CD4-positive, alpha-beta T cell treated with Interleukin-15 for 4 hours (primary cell): ENCODE data around the gene SH3PXD2A.
A peak's percentile ranks its signal among the peaks of the same experiment; 100 is the strongest.
"Not testable (repeated sequence)": the region's sequence is repeated elsewhere in the genome, so short reads cannot be mapped to it uniquely, and the experiment has no call there.

ENCODE experiments used
- DNase-seq: peaks from one replicate; pipeline ENCODE4 v3.0.0-alpha.2; 2020; ENCODE audit warnings: low spot score

SH3PXD2A gene

DNA sequence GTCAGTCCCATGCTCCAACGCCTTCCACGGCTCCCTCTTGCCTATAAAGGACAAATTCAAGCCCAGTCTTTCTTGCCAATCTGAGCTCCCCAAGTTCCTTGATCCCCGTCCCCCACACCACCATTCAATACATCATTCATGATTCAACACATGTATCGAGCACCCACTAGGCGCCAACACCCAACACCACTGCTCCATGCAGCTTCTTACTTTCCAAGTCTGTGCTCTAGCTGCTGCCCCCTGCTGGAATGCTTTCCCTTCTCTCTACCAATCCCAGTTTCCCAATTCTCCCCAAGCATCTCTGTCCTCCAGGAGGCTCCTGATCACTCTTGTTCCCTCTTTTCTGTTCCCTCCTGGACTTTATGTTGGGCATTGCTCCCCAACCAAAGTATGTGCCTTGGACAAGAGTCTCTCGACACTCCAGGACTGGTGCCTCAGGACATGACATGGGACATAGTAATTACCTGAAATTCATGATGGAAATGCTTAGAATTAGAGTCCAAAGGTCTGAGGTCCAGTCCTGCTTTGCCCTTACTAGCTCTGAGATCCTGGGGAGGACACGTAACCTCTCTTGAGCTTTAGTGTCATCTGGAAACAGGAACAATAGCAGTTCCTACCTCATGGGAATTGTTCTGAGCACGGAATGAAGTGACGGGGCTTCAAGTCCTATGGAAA is 189.2 kb downstream of the SH3PXD2A start:
- DNase-seq: no peak

- DNase-seq: no peak
Measured at GRCh38 chr10:103665162-103665889, 190.1 kb downstream of the SH3PXD2A start.

DNA sequence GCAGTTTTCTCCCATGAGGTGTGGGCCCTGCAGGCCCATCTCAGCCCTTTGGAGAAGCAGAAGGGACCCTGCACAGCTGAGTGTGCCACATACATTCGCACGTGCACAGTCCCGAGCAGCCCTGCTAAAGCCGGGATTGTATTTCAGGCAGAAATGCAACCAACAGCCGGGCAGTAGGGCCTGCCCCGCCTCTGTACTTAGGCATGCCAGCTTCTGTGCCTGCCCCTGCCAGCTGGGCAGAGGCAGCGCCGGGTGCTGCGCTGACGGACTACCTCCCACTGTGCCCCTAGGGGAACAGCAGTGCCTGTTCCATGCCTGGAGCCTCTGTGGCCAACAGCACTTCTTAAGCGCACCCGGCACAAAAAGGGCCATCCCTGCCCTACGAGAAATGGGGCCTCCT is 191.6 kb downstream of the SH3PXD2A start:
- DNase-seq: no peak

GRCh38 chr10:103663236-103663635 is 192.1 kb downstream of the SH3PXD2A start:
- DNase-seq: no peak

- DNase-seq: not testable (repeated sequence)
Measured at GRCh38 chr10:103662704-103663103, 192.7 kb downstream of the SH3PXD2A start.

GRCh38 chr10:103661198-103661950 is 194.0 kb downstream of the SH3PXD2A start:
- peak; percentile 51 for DNase-seq

DNA sequence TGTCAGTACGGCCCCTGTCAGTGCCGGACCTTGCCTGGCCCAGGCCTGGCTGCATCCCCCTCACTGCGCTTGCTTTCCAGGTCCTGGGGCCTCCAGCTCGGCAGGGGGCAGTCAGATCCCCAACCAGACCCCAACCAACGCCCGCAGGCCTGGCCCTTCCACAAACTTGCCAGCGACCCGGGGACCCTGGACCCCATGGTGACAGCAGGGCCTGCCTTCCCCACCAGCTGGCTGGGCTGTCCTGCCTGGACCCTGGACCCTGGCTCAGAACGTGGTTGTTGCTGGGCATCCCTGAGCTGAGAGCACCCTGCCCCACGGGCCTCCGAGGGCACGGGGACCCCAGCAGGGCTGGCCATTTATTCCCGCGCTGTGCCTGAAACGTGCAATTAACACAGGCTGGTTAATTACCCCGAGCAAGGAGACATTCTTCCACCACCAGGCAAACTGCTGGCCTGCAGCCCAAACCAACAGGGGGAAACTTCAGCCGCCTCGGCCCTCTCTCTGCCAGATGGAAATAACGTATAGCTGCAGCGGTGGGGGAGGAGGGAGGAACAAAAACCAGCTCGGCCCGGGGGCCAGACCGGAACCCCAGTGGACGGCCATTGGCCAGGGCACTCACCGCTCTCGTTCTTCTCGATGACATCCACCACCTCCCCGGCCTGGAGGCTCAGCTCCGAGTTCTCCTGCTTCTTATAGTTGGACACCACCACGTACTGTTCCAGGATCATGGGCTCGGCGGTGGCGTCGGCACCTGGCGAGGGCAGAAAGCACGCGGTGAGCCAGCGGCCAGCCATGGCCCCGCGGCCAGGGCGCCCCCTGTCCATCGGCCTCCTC is 194.8 kb downstream of the SH3PXD2A start:
- no peak for DNase-seq

- peak; percentile 63 for DNase-seq
Measured at GRCh38 chr10:103659674-103660363, 195.6 kb downstream of the SH3PXD2A start.

DNA sequence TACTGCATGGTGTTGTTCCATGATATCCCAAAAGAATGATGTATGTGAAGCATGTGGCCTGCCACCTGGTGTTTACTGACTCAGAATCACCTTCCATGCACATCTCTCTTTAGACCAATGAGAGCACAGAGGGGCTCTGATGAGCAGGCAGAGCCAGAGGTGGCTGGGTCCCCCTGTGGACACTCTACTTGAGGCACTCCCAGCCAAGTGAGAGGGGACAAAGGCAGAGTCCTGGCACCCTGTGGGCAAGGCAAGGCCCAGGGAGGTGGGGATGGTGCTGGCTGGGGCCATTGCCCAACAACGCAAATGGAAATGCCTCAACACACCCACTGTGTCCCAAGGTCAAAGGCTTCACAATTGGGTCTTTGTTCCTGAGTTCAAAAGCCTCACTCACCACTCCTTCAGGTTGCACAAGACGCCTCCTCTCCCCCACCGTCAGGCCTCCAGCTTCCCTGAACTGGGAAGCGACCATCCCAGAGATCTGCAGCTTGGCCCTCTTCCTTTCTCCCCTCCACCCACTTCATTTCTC is 197.3 kb downstream of the SH3PXD2A start:
- DNase-seq: no peak

DNA sequence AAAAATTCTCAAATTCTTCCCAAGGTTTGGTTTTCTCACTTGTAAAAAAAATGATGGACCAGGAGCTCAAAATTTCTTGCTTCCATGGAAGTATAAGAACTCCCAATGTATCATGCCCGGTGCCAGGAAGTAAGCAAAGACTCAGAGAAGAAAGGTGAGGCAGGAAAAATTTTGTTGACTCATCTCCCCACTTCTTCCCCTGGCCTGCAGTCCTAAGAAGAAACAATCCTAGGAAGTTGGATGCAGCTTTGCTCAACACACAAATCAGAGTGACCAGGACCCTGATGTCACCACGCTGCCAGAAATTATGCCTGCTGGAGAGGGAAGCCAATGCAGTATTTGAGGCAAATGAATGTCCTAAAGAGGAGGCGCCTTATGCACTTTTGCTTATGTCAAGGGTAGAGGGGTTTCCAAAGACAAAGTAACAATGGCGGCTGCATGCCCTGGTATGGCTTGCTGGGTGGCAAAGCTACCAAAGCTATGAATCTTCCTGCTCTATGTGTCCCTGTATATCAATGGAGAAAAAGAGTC is 198.2 kb downstream of the SH3PXD2A start:
- DNase-seq: no peak

- DNase-seq: no peak
Measured at GRCh38 chr10:103654925-103655324, 200.5 kb downstream of the SH3PXD2A start.

GRCh38 chr10:103653581-103654037 is 201.8 kb downstream of the SH3PXD2A start:
- DNase-seq: no peak

GRCh38 chr10:103652599-103653281 is 202.6 kb downstream of the SH3PXD2A start:
- DNase-seq: no peak

DNA sequence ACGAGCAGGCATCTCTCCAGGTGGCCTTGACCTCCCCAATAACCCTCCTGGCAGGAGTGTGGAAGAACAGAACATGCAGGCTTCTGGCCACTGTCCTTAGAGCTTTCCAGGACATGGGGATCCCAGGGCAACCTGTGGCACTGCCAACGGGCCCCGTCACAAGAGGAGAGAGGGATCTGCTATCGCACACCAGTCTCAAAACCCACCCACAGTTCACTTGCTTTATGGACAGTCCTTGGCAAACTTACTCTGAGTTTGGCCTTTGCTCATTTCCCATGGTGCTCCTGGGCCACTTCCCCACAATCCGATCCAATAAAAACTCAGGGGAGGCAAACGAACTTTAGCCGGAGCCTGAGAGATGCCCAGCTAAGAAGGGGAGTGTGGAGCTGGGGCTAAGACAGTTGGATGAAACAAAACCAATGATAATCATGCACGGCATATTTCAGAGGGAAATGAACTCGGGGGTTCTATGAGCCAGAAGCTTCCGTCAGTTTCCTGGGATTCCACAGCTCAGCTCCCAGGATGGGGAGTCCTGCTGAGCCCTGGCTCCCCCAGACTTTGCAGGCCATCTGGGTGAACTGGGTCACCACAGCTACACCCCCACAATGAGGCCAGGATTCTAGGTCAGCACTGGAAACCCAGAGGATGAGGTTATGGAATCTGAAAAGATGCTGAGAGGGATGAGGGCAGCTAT is 203.4 kb downstream of the SH3PXD2A start:
- DNase-seq: no peak

GRCh38 chr10:103651333-103651732 is 204.0 kb downstream of the SH3PXD2A start:
- no peak for DNase-seq

DNA sequence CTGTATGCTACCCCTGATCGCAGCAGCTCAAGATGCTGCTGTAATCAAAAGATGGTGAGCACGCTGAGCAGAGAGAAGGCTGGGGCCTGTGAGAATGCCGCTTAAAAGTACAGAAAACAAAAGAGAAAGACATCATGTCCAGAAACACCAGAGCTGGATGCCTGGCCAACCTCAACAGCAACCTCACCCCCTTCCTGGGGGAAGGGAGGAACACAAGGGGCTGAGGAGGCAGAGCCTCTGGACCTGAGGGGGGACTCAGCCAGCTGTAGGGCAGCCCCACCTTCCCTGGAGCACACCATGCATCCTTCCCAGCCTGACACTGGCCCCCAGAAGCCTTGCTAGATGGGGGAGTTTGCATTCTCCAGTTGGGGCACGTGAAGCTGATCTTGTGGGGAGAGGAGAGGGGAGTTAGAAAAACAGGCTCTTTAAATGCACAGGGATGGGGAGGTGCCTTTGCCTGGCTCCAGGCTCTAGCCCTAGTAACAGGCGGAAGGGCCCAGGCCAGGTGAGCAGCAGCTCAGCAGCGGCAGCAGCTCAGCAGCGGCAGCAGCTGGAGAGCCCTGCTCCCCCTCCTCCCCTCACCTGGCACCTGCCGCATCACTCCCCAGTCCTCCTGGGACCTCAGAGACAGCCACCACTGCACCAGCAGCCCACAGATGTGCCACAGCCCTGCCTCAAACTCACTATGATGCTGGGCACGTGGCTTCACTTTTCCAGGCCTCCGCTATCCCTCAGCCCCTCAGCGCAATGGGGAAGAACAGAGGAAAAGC is 205.5 kb downstream of the SH3PXD2A start:
- DNase-seq: no peak

DNA sequence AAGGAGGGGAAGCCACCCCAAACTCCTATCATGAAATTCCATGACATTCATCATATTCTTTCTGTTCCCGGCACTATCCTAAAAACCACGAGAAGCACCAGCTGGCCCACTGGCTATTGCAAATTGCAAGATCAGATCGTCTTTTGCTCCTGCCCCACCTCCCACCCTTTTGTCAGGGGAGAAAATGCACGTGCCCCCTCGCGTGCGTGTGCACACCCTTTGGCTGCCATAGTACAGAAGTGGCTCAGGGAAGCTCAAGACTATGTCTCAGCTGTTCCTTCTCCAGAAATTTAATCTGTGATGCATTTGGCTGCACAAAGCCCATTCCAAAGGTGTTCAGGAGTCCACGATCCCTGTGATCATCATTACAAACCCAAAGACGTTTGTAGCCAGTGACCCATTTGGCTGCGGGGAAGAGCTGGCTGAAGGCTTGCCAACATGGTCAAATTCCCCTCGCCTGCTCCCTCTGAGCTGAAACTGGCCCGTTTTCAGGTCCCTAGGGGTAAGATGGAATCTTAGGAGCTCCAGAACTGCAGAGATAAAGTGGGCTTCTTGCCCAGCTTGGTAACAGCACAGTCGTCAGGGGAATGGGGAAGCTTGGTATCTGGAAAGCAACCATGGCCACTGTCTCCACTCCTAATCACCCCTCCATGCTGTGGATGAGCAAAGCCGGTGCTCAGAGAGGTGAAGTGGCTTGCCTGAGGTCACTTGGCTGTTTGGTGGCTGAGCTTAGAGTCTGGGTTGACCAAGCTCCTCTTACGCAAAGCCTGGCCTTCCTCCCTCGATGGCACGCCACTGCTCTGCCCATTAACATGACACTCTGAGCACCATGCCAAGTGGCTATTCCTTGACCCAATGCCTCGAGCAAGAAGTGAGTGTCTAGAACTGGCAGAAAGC is 206.5 kb downstream of the SH3PXD2A start:
- DNase-seq: no peak

- DNase-seq: no peak
Measured at GRCh38 chr10:103648251-103648635, 207.1 kb downstream of the SH3PXD2A start.
